Measurements from ENCODE around the gene WDR13. TPM values are rescaled to one million over a fixed set of nuclear protein-coding genes. Genes with fewer than 3 reads are reported as not detected.

Gene WDR13
- total RNA-seq, 1 donor from 2014 or later: 92.3 TPM

DNA sequence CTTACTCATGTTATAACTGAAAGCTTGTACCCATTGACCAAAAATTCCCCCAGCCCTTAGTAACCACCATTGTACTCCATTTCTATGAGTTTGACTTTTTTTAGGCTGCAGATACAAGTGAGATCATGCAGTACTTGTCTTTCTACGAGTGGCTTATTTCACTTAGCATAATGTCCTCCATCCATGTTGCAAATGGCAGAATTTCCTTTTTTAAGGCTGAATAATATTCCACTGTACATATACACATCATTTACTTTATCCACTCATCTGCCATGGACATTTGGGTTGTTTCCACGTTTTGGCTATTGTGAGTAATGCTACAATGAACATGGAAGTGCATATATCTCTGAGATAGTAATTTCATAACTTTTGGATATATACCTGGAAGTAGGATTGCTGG lies 12.6 kb upstream of the WDR13 start:
- H3K27ac Mint-ChIP-seq (ENCODE audit: unreplicated experiment): no peak overlapping the region
- H3K4me1 Mint-ChIP-seq (ENCODE audit: low read depth): peaks cover 5% of the 10 kb centered on the region
- H3K4me3 Mint-ChIP-seq (ENCODE audit: unreplicated experiment): no peak overlapping the region
- no peak for DNase-seq (ENCODE audit: low spot score)
- TF ChIP-seq, protein P1, sequence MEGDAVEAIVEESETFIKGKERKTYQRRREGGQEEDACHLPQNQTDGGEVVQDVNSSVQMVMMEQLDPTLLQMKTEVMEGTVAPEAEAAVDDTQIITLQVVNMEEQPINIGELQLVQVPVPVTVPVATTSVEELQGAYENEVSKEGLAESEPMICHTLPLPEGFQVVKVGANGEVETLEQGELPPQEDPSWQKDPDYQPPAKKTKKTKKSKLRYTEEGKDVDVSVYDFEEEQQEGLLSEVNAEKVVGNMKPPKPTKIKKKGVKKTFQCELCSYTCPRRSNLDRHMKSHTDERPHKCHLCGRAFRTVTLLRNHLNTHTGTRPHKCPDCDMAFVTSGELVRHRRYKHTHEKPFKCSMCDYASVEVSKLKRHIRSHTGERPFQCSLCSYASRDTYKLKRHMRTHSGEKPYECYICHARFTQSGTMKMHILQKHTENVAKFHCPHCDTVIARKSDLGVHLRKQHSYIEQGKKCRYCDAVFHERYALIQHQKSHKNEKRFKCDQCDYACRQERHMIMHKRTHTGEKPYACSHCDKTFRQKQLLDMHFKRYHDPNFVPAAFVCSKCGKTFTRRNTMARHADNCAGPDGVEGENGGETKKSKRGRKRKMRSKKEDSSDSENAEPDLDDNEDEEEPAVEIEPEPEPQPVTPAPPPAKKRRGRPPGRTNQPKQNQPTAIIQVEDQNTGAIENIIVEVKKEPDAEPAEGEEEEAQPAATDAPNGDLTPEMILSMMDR (IDR thresholded peaks at IDR 0.05): no peak
- H3K9me3 Mint-ChIP-seq (ENCODE audit: low read depth): peaks cover 11% of the 10 kb centered on the region
- H3K27me3 Mint-ChIP-seq (ENCODE audit: low read depth): no peaks in the 10 kb centered on the region
- H3K36me3 Mint-ChIP-seq (ENCODE audit: low read depth): no peaks in the 10 kb centered on the region

GRCh38 chrX:48589482-48590162 lies 7.7 kb upstream of the WDR13 start:
- TF ChIP-seq, protein P1 (IDR thresholded peaks at IDR 0.05): no peak
- H3K36me3 Mint-ChIP-seq (ENCODE audit: low read depth): no peaks in the 10 kb centered on the region
- DNase-seq (ENCODE audit: low spot score): no peak
- peaks cover 33% of the 10 kb centered on the region for H3K4me1 Mint-ChIP-seq (ENCODE audit: low read depth)
- peaks cover 6% of the 10 kb centered on the region for H3K9me3 Mint-ChIP-seq (ENCODE audit: low read depth)
- no peaks in the 10 kb centered on the region for H3K27me3 Mint-ChIP-seq (ENCODE audit: low read depth)
- H3K4me3 Mint-ChIP-seq (ENCODE audit: unreplicated experiment): no peak overlapping the region
- peak overlapping the region; percentile 15 for H3K27ac Mint-ChIP-seq (ENCODE audit: unreplicated experiment)

GRCh38 chrX:48590203-48591103 lies 6.8 kb upstream of the WDR13 start:
- Mint-ChIP-seq H3K36me3 (ENCODE audit: low read depth) (no peaks in the 10 kb centered on the region), H3K4me3 (ENCODE audit: unreplicated experiment) (no peak overlapping the region), H3K4me1 (ENCODE audit: low read depth) (peaks cover 33% of the 10 kb centered on the region), H3K27ac (ENCODE audit: unreplicated experiment) (peak overlapping the region; percentile 69), H3K27me3 (ENCODE audit: low read depth) (no peaks in the 10 kb centered on the region), H3K9me3 (ENCODE audit: low read depth) (peaks cover 5% of the 10 kb centered on the region)
- DNase-seq (ENCODE audit: low spot score): no peak
- TF ChIP-seq, protein P1 (IDR thresholded peaks at IDR 0.05): no peak

DNA sequence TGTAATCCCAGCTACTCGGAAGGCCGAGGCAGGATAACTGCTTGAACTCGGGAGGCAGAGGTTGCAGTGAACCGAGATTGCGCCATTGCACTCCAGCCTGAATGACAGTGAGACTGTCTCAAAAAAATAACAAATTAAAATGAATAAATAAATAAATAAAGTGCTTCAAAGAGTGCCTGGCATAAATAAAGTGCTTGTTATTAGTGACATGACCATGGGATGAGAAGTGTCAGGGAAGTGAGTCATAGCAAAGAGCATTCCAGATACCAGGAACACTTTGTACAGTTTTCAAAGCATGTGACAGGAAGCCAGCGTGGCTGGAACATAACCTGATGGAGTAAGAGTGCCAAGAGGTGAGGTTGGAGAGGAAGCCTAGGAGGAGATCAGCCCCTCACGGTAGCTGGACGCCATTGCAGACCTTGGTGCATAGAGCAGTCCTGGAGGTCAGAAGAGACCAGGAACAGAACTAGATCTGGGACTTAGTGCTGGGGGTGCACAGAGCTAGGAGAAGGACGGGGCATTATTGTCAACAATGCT lies 6.0 kb upstream of the WDR13 start:
- Mint-ChIP-seq H3K36me3 (ENCODE audit: low read depth) (no peaks in the 10 kb centered on the region), H3K9me3 (ENCODE audit: low read depth) (peaks cover 5% of the 10 kb centered on the region), H3K4me1 (ENCODE audit: low read depth) (peaks cover 33% of the 10 kb centered on the region), H3K4me3 (ENCODE audit: unreplicated experiment) (no peak overlapping the region), H3K27ac (ENCODE audit: unreplicated experiment) (peak overlapping the region; percentile 89), H3K27me3 (ENCODE audit: low read depth) (no peaks in the 10 kb centered on the region)
- TF ChIP-seq, protein P1 (IDR thresholded peaks at IDR 0.05): peak; percentile 15
- no peak for DNase-seq (ENCODE audit: low spot score)

DNA sequence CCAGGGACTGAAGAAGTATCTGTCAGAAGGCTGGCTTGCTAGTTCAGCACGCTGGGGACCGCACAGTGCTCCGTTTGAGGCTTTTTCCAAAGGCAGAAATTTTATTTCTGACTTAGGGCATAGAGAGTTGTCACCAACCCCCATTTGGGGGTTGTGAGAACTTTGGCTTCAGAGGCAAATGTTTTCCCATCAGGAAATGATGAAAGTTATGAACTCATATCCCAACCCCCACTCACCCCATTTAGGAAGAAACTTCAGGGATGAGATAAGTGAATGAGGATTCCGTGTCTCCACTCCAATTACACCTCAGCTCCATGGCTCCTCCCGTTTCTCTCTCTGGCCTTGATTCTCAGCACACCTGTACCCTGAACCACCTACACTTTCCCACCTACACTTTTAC lies 4.3 kb upstream of the WDR13 start:
- Mint-ChIP-seq H3K4me1 (ENCODE audit: low read depth) (peaks cover 37% of the 10 kb centered on the region), H3K27me3 (ENCODE audit: low read depth) (no peaks in the 10 kb centered on the region), H3K36me3 (ENCODE audit: low read depth) (no peaks in the 10 kb centered on the region), H3K4me3 (ENCODE audit: unreplicated experiment) (no peak overlapping the region), H3K9me3 (ENCODE audit: low read depth) (peaks cover 8% of the 10 kb centered on the region), H3K27ac (ENCODE audit: unreplicated experiment) (peak overlapping the region; percentile 45)
- TF ChIP-seq, protein P1 (IDR thresholded peaks at IDR 0.05): no peak
- DNase-seq (ENCODE audit: low spot score): no peak

Data from chondrocyte (in vitro differentiated cells).